Measurements from ENCODE around the gene DNAJC13.

The DNAJC13 gene

GRCh38 chr3:132469326-132469725 lies 52.0 kb downstream of the DNAJC13 start:
- DNase-seq: no peak

- no peak for DNase-seq
These were observed 68.8 kb downstream of the DNAJC13 start for GRCh38 chr3:132486099-132486498.

GRCh38 chr3:132488151-132488550 lies 70.8 kb downstream of the DNAJC13 start:
- no peak for DNase-seq

DNA sequence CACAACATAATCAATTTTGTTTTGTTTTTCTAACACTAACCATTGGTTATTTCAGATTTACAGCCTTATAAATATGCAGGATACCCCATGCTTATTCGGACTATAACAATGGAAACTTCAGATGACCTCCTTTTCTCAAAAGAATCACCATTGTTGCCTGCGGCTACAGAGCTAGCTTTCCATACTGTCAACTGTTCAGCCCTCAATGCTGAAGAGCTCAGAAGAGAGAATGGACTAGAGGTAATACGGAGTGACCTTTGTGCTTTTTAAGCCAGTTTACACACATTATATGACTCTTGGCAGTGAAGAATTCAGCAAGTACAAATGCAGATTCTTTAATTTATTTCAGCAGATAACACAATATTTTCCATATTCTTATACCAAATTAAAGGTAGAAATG lies 81.8 kb downstream of the DNAJC13 start:
- no peak for DNase-seq

- DNase-seq: no peak
These were observed 86.3 kb downstream of the DNAJC13 start for GRCh38 chr3:132503559-132503958.

GRCh38 chr3:132504375-132504933 lies 87.2 kb downstream of the DNAJC13 start:
- DNase-seq: no peak

DNA sequence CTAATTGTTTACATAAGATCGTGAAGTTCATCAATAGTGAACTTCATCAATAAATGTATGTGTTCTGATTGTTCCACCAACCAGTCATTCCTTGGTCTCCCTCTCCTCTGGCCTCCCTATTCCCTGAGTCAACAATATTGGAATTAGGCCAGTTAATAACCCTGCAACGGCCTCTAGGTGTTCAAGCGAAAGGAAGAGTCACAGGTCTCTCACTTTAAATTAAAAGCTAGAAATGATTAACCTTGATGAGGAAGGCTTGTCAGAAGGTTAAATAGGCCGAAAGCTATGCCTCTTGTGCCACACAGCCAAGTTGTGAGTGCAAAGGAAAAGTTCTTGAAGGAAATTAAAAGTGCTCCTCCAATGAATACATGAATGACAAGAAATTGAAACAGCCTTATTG lies 90.4 kb downstream of the DNAJC13 start:
- no peak for DNase-seq

GRCh38 chr3:132509096-132509495 lies 91.8 kb downstream of the DNAJC13 start:
- no peak for DNase-seq

- no peak for DNase-seq
These were observed 92.2 kb downstream of the DNAJC13 start for GRCh38 chr3:132509506-132509905.

DNA sequence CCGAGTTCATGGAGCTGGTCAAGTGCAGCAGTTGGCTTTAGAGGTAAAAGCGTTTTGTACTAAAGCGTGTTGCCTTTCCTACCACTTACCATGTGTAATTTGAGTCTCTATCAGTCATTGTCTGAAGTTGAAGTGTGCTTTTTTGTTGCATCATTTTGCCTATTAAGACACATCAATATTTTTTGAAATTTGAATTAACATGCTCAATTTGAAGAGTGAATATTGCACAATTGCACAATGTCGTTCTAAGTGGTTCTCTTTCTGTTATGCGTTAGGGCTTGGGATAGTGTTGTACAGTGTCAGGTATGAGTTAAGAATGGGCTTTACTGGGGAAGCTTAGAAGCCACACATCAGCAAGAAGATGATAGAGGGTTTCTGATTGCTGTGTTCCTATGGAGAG lies 95.8 kb downstream of the DNAJC13 start:
- no peak for DNase-seq

DNA sequence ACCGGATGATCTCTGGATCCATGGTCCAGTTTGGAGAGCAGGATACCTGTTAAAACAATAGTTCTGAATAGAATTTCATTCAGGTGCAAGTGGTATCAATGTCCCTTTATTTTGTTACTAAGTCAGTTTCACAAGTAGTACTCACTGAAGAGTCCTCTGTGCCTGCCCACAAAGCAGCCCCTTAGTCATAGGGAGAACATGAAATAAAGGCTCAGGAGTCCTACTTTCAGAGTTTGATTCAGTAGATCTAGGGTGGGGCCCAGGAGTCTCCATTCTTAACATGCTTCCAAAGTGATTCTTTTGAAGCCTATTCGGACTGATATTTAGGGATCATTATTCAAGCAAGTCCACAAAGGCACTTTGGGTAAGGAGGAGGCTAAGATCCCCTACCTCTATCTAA lies 100.0 kb downstream of the DNAJC13 start:
- no peak for DNase-seq

DNA sequence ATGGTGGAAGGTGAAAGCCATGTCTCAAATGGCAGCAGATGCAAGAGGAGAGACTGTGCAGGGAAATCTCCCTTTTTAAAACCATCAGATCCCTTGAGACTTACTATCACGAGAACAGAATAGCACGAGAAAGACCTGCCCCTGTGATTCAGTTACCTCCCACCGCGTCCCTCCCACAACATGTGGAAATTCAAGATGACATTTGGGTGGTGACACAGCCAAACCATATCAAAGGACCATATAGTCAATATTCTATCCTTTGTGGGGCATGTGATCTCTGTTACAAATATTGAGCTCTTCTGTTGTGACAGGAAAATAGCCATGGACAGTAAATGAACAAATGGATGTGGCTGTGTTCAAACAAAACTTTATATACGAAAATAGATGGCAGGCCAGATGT lies 102.6 kb downstream of the DNAJC13 start:
- no peak for DNase-seq

GRCh38 chr3:132521901-132522300 lies 104.6 kb downstream of the DNAJC13 start:
- no peak for DNase-seq

DNA sequence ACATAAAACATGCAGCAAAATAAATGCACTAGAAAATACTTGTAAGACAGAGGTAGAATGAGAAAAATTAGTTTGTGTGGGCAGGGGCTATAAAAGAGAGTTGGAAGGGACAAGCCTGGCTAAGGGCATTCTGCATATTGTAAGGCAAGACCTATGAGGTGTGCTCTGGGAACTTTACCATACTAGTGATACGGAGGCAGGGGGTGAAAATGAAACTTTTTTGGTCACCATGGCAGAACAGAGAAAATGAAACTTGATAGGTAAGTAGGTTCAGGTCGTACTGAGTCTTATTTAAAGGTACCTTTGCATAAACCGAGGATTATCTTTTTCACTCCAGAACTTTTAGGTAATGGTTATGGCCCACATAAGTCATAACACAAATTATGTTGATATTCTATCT lies 105.1 kb downstream of the DNAJC13 start:
- no peak for DNase-seq

GRCh38 chr3:132530624-132531023 lies 113.3 kb downstream of the DNAJC13 start:
- DNase-seq: no peak

DNA sequence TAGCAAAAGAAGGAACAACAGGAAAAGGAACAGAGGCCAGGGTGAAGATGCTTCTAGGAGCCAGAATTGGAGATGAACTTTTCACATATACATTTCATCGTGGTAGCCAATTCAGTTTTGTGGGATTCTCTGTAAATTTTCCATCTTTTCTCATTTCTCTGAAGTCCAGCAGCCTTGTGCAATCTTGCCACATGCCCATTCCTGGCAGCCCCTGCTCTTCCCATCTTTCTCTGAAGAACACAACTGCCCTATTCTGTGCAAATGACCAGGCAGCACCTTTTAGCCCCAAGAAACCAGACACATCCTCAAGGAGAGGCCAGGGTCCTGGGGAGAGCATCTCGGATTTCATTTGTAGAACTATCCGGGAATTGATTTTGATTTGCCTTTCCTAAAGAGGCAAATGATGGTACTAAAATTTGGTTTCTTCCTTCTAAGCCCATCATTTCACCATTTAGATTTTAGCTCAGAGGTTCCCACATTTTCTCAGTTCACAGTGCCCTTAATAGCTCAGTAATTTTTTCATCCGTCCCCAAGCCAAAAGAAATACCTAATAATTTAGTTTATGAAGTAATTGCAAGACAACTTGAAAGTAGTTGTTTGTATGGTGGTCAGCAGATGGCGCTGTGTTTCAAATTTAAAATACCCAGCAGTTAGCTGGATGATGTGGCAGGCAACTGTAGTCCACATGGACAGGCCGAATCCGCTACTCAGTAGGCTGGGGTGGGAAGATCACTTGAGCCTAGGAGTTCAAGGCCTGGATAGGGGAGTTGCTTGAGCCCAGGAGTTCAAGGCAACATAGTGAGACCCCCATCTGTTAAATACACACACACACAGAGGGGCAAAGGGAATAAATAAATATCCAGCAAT lies 118.5 kb downstream of the DNAJC13 start:
- no peak for DNase-seq

- no peak for DNase-seq
These were observed 119.3 kb downstream of the DNAJC13 start for GRCh38 chr3:132536442-132537153.

DNA sequence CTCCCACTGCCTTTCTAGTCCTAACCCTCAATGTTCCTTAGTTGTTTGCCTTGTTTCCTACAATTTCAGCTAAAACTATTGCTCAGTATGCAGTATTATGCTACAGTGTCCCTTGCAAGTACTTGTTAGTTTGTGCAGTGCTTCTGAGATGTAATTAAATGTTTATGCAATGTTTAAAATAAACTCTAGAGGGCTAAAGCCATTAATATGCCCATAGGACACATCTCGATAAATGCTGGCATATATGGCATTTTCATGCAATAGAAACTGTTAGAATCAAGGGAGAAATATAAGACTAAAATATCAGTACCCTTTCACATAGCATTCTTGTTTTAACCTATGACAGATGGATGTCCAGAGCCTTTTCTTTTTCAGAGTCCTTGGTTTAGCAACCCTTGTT lies 120.0 kb downstream of the DNAJC13 start:
- no peak for DNase-seq

GRCh38 chr3:132538072-132538471 lies 120.8 kb downstream of the DNAJC13 start:
- DNase-seq: no peak

DNA sequence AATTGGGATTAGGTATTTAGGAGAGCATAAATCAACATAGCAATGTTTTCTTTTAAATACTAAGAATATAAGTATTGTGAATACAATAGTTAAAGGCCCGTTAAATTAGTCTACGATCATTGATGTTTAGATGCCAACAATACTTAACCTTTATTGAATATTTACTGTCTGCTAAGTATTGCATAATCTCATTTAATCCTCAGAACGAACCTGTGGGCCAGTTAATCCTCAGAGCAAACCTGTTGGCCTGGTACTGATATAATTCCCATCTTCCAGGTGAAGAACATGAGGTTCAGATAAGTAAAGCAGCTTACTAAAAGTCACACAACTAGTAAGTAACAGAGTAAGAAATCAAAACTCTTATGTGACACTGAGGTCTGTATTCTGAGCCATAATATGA lies 122.4 kb downstream of the DNAJC13 start:
- no peak for DNase-seq

DNA sequence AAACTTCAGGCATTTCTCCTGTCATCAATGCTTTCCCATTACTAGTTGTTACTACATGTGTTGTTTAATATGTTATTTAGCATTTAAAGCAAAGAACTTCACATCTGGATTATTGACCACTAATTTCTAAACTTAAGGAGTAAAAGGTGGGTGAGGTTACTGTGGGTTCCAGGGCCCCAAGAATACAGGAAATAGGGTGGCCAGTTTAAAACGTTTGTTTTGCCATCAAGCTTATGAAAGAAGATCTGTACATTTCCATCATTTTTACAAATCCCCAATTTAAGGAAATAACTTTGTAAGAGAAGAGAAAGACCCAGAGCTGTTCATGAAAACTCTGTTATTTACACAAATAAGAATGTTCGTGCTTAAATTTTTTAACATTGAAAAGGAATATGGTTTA lies 125.3 kb downstream of the DNAJC13 start:
- DNase-seq: no peak

DNA sequence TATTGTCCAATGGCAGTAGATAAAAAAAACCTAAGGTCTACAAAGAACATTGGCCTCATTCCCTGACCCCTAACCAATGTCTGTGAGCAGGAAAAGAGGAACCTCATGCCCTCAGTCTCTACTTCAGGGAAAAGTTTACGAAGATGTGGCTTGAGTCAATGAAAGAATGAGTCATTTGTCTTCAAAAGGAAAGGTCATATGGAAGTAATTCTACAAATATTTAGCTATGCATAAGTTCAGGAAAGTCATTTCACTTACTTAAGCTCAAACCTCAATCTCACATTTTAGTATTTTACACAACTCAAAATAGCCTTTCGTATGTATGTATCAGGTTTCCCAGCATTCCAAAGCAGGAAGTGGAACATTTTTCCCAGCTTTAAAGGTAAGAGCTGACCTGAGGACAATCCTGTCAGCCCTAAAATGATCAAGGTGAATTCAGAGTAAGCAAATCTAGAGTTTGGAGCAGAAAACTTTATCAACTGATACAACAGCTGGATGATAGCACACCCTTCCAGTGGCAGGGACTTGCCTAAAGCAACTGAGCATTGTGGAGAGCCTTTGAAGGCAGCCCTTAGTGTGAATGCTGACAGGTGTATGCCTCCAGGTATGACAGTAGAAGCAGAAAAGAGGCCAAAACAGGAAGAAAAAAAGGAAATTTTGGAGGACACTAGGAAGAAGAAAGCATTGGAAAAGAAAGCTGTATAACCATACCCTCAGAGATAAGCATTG lies 125.9 kb downstream of the DNAJC13 start:
- DNase-seq: no peak

GRCh38 chr3:132544130-132544529 lies 126.8 kb downstream of the DNAJC13 start:
- DNase-seq: no peak

Data from NCI-H2171 (cell line).